ENCODE results near the gene CAMTA1.

DNA sequence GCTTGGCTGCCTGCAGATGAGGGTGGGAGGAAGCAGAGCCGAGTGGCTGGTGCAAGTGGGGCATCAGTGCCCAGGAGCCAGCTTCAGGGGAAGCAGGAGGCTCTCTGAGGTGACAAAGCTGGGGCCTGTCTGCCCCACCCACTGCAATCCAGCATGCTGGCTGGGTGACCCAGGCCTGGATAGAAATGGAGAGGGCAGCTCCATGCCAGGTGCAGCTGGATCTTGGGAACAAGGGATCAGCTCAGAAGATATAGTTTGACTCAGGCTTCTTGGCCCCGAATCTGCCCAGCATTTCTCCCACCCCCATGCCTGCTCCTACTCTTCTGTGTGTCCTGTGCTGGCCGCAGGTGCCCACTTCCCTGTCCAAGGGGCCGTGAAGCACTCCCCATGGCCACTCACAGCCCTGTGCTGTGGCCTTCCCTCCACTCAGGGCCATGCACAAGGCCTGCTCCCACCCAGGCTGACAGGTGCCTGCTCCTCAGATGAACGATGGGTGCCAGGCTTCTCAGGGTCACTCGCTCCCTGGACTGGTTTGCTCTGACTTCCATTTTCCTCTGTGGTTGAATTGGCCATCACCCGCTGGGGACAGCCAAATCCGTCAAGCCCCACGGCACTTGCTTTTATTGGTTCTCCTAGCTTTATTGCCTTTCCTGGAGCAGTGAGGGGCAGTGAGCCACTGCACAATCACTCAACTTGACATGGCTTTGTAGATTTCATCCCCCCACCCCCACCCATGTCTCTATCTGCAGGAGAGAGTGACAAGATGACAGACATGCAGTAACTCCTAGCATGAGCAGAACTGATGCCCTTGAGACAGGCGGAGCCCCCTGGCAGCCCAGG, 811.1 kb downstream of the CAMTA1 start:
- TF ChIP-seq, protein P1, sequence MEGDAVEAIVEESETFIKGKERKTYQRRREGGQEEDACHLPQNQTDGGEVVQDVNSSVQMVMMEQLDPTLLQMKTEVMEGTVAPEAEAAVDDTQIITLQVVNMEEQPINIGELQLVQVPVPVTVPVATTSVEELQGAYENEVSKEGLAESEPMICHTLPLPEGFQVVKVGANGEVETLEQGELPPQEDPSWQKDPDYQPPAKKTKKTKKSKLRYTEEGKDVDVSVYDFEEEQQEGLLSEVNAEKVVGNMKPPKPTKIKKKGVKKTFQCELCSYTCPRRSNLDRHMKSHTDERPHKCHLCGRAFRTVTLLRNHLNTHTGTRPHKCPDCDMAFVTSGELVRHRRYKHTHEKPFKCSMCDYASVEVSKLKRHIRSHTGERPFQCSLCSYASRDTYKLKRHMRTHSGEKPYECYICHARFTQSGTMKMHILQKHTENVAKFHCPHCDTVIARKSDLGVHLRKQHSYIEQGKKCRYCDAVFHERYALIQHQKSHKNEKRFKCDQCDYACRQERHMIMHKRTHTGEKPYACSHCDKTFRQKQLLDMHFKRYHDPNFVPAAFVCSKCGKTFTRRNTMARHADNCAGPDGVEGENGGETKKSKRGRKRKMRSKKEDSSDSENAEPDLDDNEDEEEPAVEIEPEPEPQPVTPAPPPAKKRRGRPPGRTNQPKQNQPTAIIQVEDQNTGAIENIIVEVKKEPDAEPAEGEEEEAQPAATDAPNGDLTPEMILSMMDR (IDR thresholded peaks at IDR 0.05), result no peak
- no peak for TF ChIP-seq EZH2 (IDR thresholded peaks at IDR 0.05)

Measured in neural progenitor cell (in vitro differentiated cells).